ENCODE results near the gene GRN.
A peak's percentile ranks its signal among the peaks of the same experiment; 100 is the strongest.
"Not testable (repeated sequence)": the region's sequence is repeated elsewhere in the genome, so short reads cannot be mapped to it uniquely, and the experiment has no call there.

Gene GRN

DNA sequence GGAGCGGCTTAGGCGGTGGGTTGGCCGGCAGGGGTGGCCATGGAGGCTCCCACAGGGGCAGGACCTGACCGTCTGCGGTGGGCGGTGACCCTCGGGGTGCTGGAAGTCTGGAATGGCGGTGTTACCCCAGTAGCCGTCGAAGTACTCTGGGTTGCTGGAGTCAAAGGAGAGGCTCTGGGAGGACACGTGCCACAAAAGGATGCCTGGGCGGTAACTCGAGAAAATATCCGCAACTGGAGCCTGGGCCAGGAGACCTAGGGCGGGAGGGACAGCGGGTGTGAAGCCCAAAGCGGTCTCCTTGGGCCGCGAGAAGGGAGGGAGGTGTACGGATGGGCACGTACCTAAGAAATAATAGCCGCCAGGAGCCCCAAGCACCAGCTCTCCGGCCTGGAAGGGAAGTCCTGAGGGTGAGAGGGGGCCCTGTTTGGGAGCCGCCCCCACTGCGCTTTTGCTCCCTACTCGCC, 39.8 kb downstream of the GRN start:
- no peak for DNase-seq

DNA sequence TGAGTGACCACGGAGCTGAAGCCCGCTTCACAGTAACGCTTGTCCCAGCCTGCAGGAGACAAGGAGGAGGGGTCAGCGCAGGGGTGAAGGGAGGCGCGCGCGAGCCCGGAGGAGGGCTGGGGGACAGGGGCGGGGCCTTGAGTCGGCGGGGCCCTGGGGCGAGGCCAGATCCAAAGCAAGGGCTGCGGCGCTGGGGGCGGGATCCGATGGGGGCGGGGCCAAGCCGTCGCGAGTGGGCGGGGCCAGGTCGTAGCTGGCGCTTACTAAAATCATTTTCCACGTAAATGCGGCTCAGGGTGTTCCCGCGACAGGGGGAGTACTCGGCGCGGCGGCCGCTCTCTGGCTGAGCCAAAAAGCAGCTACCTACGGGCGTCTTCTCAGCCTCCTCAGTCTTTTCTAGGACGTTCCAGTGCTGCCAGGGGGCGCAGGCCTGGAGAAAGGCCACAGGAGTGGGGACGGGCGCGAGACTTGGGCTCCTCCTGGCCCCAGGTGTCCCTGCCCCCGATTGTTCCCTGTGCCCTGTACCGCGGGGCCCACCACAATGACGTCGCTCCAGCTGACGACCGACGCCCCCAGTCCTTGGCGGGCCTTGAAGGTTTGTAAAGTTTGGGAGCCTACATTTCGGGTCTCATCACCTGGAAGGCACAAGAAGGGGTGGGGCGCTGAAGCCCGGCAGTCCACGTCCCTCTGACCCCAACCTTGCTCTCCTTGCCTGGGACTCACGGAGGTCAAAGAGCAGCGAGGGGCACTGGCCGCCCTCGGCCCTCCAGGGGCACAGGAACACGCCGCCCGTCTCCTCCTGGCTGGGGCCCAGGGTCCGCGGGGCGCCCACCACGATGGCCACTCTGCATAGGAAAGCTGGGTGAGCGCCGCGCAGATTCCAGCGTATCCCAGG, 40.4 kb downstream of the GRN start:
- peak; percentile 79 to 84 for DNase-seq

DNA sequence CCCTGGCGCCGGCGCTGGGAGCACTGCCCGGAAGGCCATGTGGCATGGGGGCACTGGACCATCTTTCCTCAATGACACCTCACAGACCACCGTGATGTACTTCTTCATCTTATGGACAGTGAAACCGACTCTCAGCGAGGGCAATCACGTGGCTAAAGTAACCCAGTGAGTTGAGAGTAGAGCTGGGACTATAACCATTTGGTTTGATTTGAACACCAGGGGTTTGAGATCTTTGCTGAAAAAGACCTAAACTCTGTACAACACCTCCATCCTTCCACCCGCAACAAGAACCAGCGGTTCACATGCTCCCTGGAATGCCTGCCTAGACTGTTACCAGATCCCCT, 41.1 kb downstream of the GRN start:
- DNase-seq: no peak

- no peak for DNase-seq
Observed at GRCh38 chr17:44387804-44388203, 42.7 kb downstream of the GRN start.

DNA sequence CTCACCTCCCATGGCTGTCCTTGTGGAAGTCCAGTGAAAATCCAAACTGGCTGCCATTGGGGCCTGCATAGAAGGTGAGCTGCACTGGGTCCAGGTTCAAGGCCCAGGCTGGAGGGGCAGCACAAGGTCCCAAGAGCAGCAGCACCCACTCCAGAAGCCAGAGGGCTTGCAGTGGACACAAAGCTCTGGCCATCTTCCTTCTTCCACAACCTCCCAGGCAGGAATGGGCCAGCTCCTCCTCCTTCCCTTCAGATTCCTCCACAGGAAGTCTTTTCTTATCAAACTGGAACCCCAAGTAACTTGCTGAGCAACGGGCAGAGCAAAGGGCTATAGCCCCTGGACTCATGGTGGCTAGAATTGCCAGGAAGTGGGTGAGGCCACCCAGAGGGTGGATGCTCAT, 44.2 kb downstream of the GRN start, which contains the start of gene ITGA2B:
Gene ITGA2B, minus strand, starts transcription at position 369 of the 400 bp plus-strand sequence. Its CDS starts 176 bp downstream, at position 193.
- no peak for DNase-seq

DNA sequence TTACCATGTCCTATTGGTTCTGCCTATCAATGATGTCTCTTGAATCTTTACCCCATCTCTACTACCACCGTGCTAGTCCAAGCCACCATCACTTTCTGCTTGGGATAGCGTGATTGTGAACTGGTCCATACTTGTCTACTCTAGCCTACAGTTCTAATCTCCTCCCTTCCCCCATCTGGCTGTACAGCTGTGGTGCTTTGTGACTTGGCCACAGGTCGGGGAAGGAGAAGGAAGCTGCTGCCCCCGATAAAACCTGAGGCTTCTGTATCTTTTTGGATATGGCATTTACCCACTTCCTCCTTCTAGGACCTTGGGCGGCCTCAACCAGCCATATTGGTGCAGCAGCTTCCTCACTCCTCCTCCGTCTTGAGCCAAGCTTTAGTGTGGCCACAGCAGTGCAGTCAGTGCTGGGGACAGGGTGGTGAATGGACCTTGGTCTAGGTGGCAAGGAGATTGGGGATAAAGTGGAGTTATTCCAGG, 44.7 kb downstream of the GRN start:
- DNase-seq: no peak

GRCh38 chr17:44390250-44390870, 45.3 kb downstream of the GRN start:
- DNase-seq: no peak

GRCh38 chr17:44394112-44394511, 49.0 kb downstream of the GRN start:
- DNase-seq: not testable (repeated sequence)

GRCh38 chr17:44394833-44395232, 49.7 kb downstream of the GRN start:
- DNase-seq: no peak

- no peak for DNase-seq
Observed at GRCh38 chr17:44396946-44397345, 51.8 kb downstream of the GRN start.

GRCh38 chr17:44397479-44398440, 52.7 kb downstream of the GRN start:
- no peak for DNase-seq

DNA sequence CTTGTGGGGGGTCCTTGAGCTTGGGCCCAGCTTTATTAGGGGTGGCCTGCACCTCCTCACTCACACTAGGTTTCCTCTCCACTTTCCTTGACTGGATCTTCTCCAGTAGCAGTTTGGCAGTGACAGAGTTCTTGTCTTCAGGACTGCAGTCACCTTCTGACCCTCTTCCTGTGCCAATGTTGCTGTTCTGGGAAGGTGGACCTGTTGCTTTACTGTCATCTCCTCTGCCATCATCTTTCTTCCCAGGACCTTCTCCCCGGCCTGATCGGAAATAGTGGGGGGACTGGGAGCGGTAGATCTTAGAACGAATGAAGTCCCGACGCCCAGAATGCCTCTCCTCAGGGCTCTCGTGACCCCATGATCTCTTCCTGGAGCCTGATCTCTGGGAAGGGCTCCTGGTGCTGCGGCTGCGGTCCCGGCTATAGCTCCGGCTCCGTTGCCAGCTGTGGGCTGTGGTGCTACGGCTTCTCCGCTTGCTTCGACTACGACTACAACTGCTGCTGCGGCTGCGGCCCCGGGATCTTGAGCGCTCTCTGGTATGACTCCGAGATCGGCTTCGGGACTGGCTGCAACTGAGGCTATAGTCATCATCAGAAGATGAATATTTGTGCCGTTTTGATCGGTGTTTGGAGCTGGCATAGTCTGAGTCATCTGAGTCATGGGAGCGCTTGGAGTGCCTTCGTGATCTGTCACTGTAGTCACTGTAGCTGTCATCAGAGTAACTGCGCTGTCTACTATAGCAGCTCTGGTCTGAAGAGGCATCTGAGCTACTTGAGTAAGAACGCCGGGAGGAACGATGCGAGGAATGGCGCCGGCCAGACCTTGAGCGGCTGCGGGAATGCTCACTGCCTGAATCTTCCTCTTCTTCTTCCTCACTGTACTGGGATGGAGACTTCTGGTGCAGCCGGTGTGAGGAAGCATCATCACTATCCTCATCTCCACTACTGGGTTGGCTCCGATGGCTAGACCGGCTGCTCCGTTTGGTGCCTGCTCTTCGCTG, 53.9 kb downstream of the GRN start:
- DNase-seq: no peak

DNA sequence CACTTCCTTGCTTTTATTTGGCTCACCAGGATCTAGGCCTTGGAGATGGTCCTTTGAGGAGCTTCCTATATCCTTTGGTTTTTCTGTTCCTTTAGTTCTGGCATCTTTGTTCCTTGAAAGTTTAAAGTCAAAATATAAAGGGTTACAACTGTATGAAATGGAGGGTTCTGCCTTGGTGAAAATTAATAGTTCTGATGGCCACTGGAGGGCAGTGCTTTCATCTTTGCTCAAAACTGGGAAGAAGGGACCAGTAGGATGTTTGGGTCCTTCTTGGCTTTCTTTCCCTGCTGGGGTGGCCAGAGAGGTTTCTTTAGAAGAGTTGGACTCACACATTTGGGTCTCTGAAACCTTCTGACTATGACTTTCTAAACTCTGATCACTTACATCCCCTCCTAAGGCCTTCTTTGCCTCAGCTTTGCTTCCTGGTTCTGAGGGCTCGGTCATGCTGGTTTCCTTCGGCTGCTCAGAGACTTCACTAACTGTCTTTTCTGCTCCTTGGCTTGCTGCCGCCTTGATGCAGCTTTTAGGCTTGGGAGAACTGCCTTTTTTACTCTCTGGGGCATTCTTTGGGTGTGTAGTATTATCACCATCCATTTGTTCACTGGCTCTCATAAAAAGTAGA, 55.2 kb downstream of the GRN start:
- DNase-seq: no peak

Data from NCI-H2081 (cell line).